ENCODE measurements around the gene ADRM1.

ADRM1 gene

GRCh38 chr20:62301111-62301668, 1.6 kb upstream of the ADRM1 start:
- H3K27me3 ChIP-seq (ENCODE audit: insufficient read depth, low read depth), result no peaks in the 10 kb centered on the region
- peaks cover 14% of the 10 kb centered on the region; the same call in 1 of the 2 replicates for H3K36me3 ChIP-seq (ENCODE audit: insufficient read depth)
- H4K20me1 ChIP-seq (ENCODE audit: insufficient read depth), result peaks cover 22% of the 10 kb centered on the region
- H3K4me3 ChIP-seq (IDR thresholded peaks at IDR 0.05; ENCODE audit: insufficient read depth, low read depth, low read length), result no peak overlapping the region
- peaks cover 31% of the 10 kb centered on the region for H3K79me2 ChIP-seq (ENCODE audit: insufficient read depth, low read depth)
- no peak overlapping the region; the same call in 1 of the 2 replicates for H3K27ac ChIP-seq
- H3K4me1 ChIP-seq (ENCODE audit: low read depth, poor library complexity, severe bottlenecking), result peaks cover 15% of the 10 kb centered on the region
- no peak overlapping the region for H3K9ac ChIP-seq
- H2AFZ ChIP-seq (ENCODE audit: low read depth), result no peak overlapping the region
- H3K4me2 ChIP-seq, result no peak overlapping the region
- no peak for TF ChIP-seq CTCF (conservative IDR thresholded peaks at IDR 0.05; ENCODE audit: low read depth, low read length)

DNA sequence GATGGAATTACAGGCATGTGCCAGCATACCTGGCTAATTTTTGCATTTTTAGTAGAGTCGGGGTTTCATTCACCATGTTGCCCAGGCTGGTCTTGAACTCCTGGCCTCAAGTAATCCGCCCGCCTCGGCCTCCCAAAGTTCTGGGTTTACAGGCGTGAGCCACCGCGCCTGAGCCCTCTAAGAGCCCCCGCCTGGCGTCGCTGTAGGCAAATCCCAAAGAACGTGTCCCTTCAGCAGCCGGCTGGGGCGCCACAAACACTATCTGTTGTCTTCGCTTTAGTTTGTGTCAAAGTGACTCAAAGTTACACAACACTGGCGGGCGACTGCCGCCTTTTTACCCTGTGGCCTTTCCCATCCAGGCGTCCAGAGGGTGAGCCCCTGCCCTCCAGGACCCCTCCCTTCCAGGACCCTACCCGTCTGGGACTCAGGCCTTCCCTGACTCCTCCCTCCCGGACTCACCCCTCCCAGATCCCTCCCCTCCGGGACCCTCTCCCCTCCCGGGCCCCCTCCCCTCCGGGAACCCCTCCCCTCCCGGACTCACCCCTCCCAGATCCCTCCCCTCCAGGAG, 940 bp upstream of the ADRM1 start:
- Histone ChIP-seq H3K4me2 (peak overlapping the region; percentile 93), H2AFZ (ENCODE audit: low read depth) (peak overlapping the region; percentile 100; the same call in 1 of the 2 replicates), H3K9ac (peak overlapping the region; percentile 97), H3K36me3 (ENCODE audit: insufficient read depth) (peaks cover 21% of the 10 kb centered on the region; the same call in 1 of the 2 replicates), H3K79me2 (ENCODE audit: insufficient read depth, low read depth) (peaks cover 37% of the 10 kb centered on the region), H3K27ac (peak overlapping the region; percentile 98), H4K20me1 (ENCODE audit: insufficient read depth) (peaks cover 22% of the 10 kb centered on the region), H3K4me1 (ENCODE audit: low read depth, poor library complexity, severe bottlenecking) (peaks cover 15% of the 10 kb centered on the region), H3K27me3 (ENCODE audit: insufficient read depth, low read depth) (no peaks in the 10 kb centered on the region), H3K4me3 (IDR thresholded peaks at IDR 0.05; ENCODE audit: insufficient read depth, low read depth, low read length) (no peak overlapping the region)
- TF ChIP-seq CTCF (conservative IDR thresholded peaks at IDR 0.05; ENCODE audit: low read depth, low read length), result peak; percentile 39

GRCh38 chr20:62303062-62303339, 204 bp downstream of the ADRM1 start:
- Histone ChIP-seq H2AFZ (ENCODE audit: low read depth) (no peak overlapping the region), H3K27me3 (ENCODE audit: insufficient read depth, low read depth) (no peaks in the 10 kb centered on the region), H3K4me3 (IDR thresholded peaks at IDR 0.05; ENCODE audit: insufficient read depth, low read depth, low read length) (no peak overlapping the region), H3K36me3 (ENCODE audit: insufficient read depth) (peaks cover 23% of the 10 kb centered on the region; the same call in 1 of the 2 replicates), H4K20me1 (ENCODE audit: insufficient read depth) (peaks cover 22% of the 10 kb centered on the region), H3K79me2 (ENCODE audit: insufficient read depth, low read depth) (peaks cover 38% of the 10 kb centered on the region), H3K27ac (peak overlapping the region; percentile 98; the same call in 1 of the 2 replicates), H3K4me2 (no peak overlapping the region; the same call in 1 of the 2 replicates), H3K9ac (peak overlapping the region; percentile 97; the same call in 1 of the 2 replicates), H3K4me1 (ENCODE audit: low read depth, poor library complexity, severe bottlenecking) (peaks cover 15% of the 10 kb centered on the region)
- TF ChIP-seq CTCF (conservative IDR thresholded peaks at IDR 0.05; ENCODE audit: low read depth, low read length), result no peak

- Histone ChIP-seq H4K20me1 (ENCODE audit: insufficient read depth) (peaks cover 22% of the 10 kb centered on the region), H3K79me2 (ENCODE audit: insufficient read depth, low read depth) (peaks cover 38% of the 10 kb centered on the region), H3K4me1 (ENCODE audit: low read depth, poor library complexity, severe bottlenecking) (peaks cover 15% of the 10 kb centered on the region), H3K9ac (peak overlapping the region; percentile 97; the same call in 1 of the 2 replicates), H3K4me2 (peak overlapping the region; percentile 99), H3K36me3 (ENCODE audit: insufficient read depth) (peaks cover 23% of the 10 kb centered on the region; the same call in 1 of the 2 replicates), H3K27ac (peak overlapping the region; percentile 98; the same call in 1 of the 2 replicates), H2AFZ (ENCODE audit: low read depth) (no peak overlapping the region), H3K4me3 (IDR thresholded peaks at IDR 0.05; ENCODE audit: insufficient read depth, low read depth, low read length) (no peak overlapping the region), H3K27me3 (ENCODE audit: insufficient read depth, low read depth) (no peaks in the 10 kb centered on the region)
- TF ChIP-seq CTCF (conservative IDR thresholded peaks at IDR 0.05; ENCODE audit: low read depth, low read length), result no peak
Measured at GRCh38 chr20:62303340-62304226, 786 bp downstream of the ADRM1 start.

Data from KMS-11 (cell line).